Activated CD8-positive, alpha-beta memory T cell treated with anti-CD3 and anti-CD28 coated beads for 36 hours (primary cell): Measurements from ENCODE around the gene SLC12A4. TPM values are rescaled to one million over a fixed set of nuclear protein-coding genes. Genes with fewer than 3 reads are reported as not detected.

Experiments
- CTCF ChIA-PET: fragments of 350-600 bp; sonication (Branson Sonifier 250); formaldehyde crosslinking; loops from one replicate; lab custom pipeline; 2021; ENCODE audit warnings: antibody characterized with exemption; lab: Charles Lee
- POLR2A ChIA-PET: fragments of 350-600 bp; sonication (Branson Sonifier 250); formaldehyde crosslinking; loops from one replicate; lab custom pipeline; 2021; ENCODE audit warnings: antibody characterized with exemption; lab: Charles Lee
- total RNA-seq, 2 experiments: library from RNA; stranded (reverse); gene quantifications; one replicate each; pipeline ENCODE4 v1.2.3, GENCODE V29; 2021

The SLC12A4 gene
- total RNA-seq, 2 experiments from 2014 or later: 42.6 to 44.4 TPM

DNA sequence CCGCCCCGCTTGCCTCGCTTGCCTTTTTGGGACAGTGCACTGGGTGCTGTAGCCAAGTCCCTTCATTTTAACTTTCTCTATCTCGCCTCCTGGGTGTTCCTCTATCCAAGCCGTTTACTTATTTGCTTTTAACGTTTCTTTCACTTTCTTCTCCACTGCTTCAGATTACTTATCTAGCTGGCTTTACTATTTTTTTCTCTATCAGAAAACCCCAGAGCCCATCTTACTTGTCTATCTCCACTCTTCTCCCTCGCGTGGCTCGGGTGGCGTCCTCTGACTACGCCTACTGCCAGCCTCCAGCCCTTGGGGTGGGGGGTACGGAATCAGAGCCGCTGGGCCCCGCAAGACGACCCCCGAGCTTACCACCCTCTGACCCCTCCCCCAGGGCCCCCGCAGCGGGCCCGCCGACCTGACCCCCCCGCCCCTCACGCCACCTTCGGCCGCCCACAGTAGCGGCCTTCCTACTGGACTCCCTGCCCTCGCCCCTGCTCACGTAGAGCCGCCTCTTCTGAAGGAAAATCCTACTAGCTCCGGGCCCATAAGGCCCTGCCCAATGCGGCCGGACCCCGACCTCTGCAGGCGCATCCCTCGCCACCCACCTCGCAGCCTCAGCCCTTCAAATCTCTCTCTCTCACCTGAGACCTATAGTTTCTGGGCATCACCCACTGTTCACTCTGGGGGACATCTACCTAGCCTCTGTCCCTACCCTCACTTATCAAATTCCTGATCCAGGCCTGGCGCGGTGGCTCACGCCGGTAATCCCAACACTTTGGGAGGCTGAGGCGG, 1.0 kb upstream of the SLC12A4 start:
- ChIA-PET CTCF (interaction anchor here (1.1 to 1.4 kb wide), 2 partner anchors 54 to 59 kb away, joined by 3 read pairs; partner anchors contain the start of genes DDX28 and DUS2), POLR2A (interaction anchor here (0.7 to 1.5 kb wide), 2 partner anchors 29 to 110 kb away, joined by 3 to 4 read pairs; no protein-coding TSS in a partner anchor)

DNA sequence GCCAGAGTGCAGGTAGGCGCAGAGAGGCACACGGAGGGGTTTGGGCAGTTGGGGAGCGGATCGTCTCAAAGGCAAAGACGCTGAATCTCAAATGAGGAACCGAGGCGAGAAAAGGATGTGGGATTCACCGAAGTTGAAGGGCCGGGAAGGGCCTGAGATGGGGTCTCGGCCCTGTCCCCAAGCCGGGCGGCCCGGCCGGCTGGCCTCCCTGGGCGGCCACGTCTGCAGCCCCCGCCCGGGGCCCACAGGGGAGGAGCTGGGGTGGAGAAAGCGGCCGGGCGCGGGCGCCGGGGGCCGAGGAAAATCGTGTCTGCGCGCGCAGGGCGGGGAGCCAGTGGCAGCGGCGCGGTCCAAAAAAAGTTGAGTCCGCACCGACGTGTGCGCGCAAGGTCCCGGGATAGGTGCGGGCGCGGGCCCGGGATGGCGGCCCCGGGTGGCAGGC, 458 bp downstream of the SLC12A4 start:
- ChIA-PET POLR2A (interaction anchor here (0.6 to 1.5 kb wide), 2 partner anchors 39 to 112 kb away, joined by 3 to 4 read pairs; no protein-coding TSS in a partner anchor), CTCF (no interaction called here)

DNA sequence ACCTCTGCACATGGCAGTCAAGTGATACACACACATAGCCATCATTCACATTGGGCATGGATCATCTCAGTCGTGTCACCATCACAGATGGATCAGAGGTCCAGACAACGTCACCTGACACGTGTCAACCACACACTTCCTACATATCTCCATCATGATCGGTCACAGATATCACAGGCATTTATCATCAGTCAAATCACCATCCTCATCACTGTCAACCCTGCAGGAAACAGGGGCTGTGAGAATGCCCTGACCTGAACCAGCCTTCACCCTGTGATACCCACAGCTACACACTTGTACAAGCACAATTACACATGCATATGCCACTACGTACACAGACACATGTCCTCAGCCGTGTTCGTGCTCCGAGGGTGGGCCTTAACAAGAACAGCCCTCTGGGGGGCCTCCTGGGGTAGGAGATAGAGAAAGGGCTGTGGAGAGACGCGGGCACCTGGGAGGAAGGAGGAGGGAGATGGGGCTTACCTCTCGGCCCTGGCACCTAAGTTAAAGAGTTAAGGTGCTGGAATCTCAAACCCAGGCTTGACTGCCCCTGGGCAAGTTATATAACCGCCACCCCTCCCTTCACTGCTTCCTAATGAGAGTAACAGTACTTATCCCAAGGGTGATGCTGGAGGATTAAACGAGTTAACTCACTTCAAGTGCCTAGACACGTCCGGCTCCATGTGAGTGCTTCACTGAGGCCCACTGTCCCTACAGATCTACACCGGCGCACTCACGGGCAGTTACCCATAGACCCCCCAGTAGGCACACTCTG, 1.1 kb downstream of the SLC12A4 start:
- ChIA-PET POLR2A (no interaction called here), CTCF (interaction anchor here (0.6 kb wide), 1 partner anchor 502 kb away, joined by 3 read pairs; no protein-coding TSS in a partner anchor)

DNA sequence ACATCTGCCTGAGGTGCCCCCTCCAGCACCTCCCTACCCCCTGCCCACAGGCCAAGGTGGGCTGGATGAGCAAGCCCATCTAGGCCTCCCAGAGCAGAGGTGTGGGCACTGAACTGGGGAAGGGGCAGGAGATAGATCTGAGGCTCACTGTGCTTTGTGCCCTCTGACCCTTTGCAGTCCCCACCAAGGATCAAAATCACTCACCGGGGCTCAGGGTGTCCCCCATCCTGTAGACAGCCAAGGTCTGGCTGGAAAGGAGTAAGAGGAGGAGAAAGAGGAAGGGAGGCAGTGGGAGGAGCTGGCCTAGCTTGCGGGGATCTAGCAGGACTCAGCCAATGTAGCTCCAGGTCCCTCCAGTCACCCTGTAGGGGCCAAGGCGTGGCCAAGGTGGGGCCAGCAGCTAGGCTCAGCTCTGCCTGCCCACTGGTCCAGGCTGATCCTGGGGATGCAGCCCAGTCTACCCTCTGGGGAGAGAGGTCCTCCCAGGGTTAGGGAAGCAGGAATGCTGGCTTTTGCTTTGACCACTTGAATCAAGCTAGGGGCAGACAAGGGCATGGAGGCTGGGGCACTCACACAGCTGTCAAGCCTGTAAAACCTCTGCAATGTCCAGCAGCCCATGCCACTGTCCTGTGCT, 1.8 kb downstream of the SLC12A4 start:
- POLR2A ChIA-PET: no interaction called here
- CTCF ChIA-PET: interaction anchor here (0.6 to 2.2 kb wide), 4 partner anchors 11 to 503 kb away, joined by 3 to 6 read pairs (median 4); no protein-coding TSS in a partner anchor

DNA sequence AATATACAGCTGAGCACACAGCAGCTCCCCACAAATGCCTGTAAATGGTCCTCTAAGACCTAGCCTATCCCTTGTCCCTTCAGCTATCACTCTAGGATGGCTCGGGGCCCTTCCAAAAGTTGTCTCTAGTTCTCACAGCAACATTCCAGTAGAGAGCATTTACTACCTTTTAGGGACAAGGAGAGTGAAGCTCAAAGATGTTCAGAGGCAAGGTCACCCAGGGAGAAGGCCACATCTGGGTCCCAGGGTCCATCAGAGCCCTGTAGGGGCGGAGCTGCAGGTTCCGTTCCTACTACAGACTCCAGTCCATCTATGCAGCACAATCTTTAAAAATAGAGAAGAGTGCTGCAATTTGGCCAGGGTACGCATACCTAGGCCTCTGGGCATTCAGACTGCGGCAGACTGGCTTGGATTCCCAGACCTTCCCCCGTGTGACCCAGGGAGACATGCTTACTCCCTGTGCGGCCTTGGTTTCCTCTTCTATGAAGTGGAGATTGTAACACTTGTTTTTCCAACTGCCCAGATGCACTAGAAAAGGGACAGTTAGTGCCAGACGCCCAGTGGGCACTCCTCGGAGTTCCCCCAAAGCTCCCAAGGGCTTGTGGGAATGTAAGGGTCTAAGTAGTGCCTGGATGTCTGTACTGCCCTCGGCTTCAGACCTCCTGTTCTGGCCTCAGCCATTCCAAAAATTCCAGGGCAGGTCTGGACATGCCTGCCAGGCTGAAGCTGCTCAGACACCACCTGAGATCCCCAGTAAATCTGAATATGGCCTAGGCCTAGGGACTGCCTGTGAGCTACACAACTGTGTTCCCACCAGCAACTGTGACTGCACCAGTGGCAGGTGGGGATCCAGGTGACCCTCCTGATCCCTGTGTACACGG, 2.5 kb downstream of the SLC12A4 start:
- POLR2A ChIA-PET: no interaction called here
- CTCF ChIA-PET: interaction anchor here (0.6 to 2.2 kb wide), 5 partner anchors 11 to 118 kb away, joined by 3 to 6 read pairs (median 4); no protein-coding TSS in a partner anchor

DNA sequence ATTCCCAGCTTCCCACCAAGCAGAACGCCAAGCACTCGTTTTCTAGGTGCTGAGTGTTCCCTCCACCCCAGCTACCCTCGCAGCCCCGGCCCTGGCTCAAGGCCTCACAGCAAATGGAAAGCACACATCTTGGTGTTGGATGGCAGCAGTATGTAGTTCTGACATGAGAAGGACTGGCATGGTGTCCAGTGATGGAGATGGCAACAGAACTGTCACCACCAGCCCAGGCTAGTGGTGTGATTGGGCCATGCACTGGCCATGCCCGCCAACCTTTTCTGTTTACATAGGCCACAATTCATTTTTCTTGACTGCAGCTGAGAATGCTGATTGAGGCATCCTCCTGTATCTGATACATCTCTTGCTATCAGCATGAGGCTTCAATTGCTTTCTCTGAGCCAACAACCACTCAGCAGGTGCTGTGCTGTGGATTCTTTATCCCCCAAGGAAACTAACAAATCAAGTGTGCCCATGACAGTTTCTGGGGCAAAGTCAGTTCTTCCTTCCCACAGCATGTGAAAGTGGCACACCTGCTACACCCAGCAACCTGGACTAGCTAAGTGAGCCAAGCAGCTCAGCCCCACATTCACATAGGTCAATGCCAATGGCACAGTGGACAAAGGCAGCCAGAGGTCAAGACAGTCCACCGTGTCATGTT, 3.8 kb downstream of the SLC12A4 start:
- ChIA-PET POLR2A (no interaction called here), CTCF (interaction anchor here (2.2 kb wide), 1 partner anchor 29 kb away, joined by 6 read pairs; no protein-coding TSS in a partner anchor)

DNA sequence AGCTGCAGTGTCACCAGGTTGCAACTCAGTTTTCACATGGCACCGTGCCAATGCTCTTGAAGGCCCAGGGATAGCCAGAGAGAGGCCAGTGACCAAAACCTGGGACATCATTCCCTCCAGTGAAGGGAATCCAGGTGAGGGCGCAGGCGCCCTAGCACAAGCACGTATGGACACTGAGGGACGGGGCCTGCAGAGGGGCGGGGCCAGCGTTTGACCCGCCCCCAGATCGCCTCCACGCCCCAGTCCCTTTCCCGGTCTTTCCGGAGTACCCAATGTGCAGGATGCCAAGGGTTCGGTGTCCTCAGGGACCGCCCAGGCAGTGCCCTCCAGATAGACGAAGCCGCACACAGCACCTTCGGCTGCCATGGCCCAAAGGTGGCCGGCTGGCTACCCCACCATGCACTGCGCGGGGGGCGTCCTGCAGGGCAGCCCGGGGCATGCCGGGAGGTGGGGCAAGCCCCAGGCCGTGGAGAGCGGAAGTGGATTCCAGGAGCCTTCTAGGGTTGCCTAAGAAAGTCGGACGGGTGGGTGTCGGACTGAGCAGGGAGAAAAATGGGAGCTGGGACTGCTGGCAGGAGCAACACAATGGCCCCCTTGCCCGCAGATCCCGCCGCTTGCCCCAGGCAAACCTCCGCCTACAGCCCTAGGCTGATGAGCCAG, 4.6 kb downstream of the SLC12A4 start:
- POLR2A ChIA-PET: no interaction called here
- CTCF ChIA-PET: no interaction called here

DNA sequence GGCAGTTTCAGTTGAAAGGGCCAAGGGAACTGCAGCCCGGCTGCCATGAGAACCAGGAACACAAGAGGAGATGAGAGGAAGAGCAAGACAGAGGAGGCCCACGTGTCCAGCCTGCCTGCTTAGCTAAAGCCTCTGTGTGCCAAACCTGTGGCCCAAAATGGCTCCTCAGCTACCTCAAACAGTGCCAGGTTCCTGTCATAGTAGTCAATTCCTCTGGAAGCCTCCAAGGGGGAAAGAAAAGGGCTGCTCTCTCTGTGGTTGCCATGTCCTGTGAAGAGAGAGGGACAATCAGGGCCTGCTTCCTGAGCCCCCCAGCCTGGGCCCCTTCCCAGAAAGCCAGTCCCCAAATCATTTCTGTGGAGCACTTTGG, 5.2 kb downstream of the SLC12A4 start:
- POLR2A ChIA-PET: interaction anchor here (0.6 kb wide), 2 partner anchors 102 to 347 kb away, joined by 3 to 5 read pairs; partner anchors contain the start of genes PRMT7 and SLC7A6OS
- CTCF ChIA-PET: no interaction called here

DNA sequence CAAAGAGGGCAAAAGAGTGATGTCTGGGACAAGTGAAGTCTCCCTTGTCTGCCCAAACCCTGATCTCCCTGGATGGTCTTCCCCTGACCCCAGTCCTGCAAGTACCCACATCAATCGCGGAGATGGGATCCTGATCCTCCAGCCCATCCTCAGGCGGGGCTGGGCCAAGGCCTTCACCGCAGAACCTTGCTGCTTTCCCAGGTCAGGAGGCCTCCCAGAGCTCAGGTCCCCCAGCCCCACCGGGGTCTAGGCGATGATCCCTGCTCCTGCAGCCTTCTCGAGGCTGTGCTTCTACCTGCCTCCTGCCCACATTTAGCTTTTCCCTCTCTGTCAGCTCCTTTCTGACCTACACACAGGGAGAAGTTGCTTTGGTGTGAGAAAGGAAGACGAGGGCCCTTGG, 6.3 kb downstream of the SLC12A4 start:
- CTCF ChIA-PET: no interaction called here
- POLR2A ChIA-PET: no interaction called here

DNA sequence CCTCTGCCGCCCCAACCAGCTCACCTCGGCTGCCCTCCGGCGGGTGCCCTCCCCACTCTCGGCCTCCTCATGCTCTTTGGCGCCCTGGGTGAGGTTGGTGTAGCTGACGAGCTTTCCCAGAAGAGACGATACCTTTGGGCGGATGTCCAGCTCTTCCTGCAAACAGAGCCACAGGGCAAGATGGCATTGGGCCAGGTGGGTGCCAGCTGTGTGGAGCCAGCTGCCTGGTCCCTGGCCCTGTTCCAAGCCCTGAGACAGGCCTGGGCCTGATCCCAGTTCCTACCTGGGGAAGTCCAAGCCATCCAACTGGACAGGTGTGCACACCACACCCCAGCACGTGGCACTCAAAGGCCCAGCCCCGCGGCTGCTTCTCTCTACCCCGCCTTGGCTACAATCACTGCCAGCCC, 6.9 kb downstream of the SLC12A4 start:
- POLR2A ChIA-PET: no interaction called here
- CTCF ChIA-PET: interaction anchor here (1.5 kb wide), 1 partner anchor 19 kb away, joined by 5 read pairs; no protein-coding TSS in a partner anchor

DNA sequence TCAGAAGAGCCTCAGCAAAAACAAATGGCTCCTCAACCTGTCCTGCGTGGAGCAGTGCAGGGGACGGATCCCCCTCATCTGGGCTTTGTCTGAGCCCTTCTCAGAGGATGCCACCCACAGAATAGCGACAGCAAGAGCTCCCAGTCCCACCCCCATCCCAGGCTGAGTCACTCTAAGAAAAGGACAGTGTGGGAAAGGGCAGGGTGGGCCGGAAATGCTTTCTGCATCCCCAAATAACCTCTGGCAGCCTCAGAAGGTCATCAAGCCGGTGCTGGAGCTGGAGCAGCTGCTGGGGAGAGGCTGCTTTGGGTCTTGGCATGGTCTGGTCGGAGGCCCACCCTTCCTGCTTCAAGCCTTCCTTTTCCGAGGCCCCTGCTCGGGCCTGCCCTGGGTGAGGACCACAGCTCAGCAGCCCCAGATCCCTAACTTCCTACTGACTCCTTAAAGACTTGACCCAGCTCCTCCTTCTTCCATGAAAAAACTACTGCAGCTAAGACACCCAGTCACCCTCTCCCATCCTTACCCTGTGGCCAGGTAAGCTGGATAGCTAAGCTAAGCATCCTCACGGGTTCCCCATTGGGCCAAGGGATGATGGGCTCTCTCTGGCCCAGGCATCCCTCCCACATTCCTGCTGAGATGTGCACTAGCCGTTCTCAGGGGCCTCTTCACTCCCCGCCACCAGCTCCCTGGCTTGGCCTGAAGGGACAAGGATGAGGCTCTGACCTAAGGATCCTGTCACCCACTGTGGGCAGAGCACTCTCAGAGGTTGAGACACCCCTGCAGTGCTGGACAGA, 8.7 kb downstream of the SLC12A4 start:
- ChIA-PET POLR2A (interaction anchor here (0.6 kb wide), 1 partner anchor 1386 kb away, joined by 3 read pairs; no protein-coding TSS in a partner anchor), CTCF (interaction anchor here (0.6 kb wide), 1 partner anchor 153 kb away, joined by 3 read pairs; no protein-coding TSS in a partner anchor)

DNA sequence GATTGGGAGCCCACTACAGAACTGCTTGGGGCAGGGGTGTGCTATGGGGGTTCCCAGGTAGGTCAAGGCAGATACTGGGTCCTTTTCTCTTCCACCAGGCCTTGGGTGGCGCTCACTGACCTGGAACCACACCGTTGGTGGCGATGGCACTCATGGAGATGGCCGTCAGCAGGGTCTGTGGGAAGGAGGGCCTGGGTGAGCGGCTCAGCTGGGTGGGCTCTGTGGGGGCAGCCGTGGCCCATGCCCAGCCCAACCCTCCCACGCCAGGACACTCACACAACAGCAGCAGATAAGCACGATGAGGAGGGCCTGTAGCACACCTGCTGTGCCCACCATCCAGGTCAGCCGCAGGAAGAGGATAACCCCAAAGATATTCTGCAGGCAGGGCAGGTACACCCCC, 10.8 kb downstream of the SLC12A4 start:
- ChIA-PET CTCF (no interaction called here), POLR2A (no interaction called here)

DNA sequence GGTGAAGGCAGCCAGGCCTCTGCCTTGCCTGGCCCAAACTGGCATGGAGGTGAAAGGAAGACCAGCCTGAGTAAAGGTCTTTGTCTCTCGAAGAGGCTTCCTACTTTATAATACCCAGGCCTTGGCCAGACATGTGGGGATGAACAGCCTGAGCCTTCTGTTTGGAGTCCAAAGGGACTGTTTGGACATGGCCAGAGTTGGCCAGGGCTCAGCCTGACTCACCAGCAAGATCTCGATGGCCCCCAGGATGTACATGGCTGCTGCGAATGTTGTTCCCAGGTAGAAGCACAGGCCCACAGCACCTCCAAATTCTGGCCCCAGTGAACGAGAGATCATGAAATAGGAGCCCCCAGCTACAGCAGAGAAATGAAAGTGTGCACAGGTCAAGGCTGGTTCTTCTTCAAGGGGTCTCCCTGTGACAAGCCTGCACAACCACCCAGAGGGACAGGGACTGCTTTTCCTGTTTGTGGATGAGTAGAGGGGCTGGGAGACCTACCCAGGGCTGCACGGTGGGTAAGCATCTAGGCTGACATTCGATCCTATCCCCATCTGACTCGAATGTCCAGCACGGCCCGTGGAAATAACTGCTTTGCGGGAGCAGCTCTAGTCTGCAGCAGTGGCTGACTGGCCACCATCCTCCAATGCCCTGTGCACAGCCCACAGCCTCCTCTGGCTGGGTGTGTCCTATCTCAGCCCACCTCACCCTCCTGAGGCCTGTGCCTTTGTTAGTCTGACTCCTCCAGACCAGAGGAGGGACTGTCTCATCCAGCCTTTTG, 13.8 kb downstream of the SLC12A4 start:
- POLR2A ChIA-PET: no interaction called here
- CTCF ChIA-PET: interaction anchor here (1.4 to 1.7 kb wide), 2 partner anchors 12 to 71 kb away, joined by 3 to 6 read pairs; no protein-coding TSS in a partner anchor

DNA sequence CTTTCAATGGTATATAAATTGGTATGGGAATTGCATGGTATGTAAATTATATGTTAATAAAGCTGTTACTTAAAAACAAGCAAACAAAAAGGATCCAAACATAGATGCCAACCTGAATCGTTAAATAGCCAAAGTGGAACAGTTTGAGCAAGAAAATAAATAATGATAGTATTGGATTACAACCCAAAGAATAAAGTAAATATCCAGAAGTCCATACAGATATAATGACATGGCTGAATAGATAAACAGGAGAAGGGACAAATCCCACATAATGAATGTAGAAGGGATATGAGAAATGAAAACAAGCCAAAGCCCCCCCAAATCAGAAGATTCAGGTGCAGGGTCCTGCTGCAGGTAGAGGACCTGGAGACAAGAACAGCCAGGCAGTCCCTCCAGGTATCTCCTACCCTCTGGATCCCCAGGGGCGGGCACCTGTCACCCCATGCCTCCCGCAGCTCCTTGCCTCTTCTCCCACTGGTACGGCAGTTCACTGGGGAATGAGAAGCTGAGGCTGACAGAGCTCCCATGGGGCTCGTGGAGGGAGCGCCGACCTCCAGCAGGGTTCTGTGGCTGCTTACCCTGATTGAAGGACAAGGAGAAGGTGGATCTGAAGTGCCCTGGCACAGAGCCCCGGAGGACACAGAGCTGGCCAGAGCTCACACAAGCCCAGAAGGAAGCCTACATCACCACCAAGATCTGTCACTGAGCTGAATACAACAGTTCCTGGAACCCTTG, 14.6 kb downstream of the SLC12A4 start:
- ChIA-PET CTCF (interaction anchor here (1.4 kb wide), 1 partner anchor 70 kb away, joined by 3 read pairs; no protein-coding TSS in a partner anchor), POLR2A (no interaction called here)

DNA sequence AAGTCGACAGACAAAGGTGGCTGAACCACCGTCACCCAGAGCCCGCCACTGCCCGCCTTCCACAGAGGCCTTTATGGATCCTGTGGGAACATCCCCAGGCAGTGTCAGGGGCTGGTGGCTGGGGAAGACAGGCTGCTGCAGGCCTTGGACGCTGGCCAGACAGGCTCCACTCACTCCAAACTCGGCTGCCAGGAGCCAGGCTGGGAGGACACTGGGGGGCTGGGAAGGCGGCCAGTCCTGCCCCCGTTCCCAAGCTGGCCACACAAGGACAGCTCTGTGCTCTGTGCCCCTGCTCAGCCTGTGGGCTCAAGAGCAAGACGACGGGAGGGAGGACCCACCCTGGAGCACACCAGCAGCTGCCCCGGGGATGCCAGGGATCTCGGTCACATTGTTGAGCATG, 17.0 kb downstream of the SLC12A4 start:
- CTCF ChIA-PET: interaction anchor here (0.6 to 1.4 kb wide), 2 partner anchors 9 to 11 kb away, joined by 3 to 4 read pairs; no protein-coding TSS in a partner anchor
- POLR2A ChIA-PET: no interaction called here
